Measurements from ENCODE around the gene THBD. TPM values are rescaled to one million over a fixed set of nuclear protein-coding genes. Genes with fewer than 3 reads are reported as not detected.

THBD gene
- total RNA-seq, 2 experiments from 2014 or later = not detected

GRCh38 chr20:23081263-23081819 lies 31.9 kb upstream of the THBD start:
- CTCF ChIA-PET = interaction anchor here (1.0 kb wide), 1 partner anchor 38 kb away, joined by 3 read pairs; no protein-coding TSS in a partner anchor
- DNase-seq = no peak
- no peaks in the 10 kb centered on the region for H3K9me3 Mint-ChIP-seq
- no peak overlapping the region for H3K4me3 Mint-ChIP-seq
- intact Hi-C loops (cut with micrococcal nuclease) = no loop called here
- H3K36me3 Mint-ChIP-seq = no peaks in the 10 kb centered on the region
- peaks cover 6% of the 10 kb centered on the region for H3K4me1 Mint-ChIP-seq (ENCODE audit: low read depth)
- H3K27ac Mint-ChIP-seq = no peak overlapping the region
- no peaks in the 10 kb centered on the region for H3K27me3 Mint-ChIP-seq
- POLR2A ChIA-PET = no interaction called here

- H3K36me3 Mint-ChIP-seq = no peaks in the 10 kb centered on the region
- no peak for DNase-seq
- intact Hi-C loops (cut with micrococcal nuclease) = no loop called here
- POLR2A ChIA-PET = no interaction called here
- no peaks in the 10 kb centered on the region for H3K27me3 Mint-ChIP-seq
- CTCF ChIA-PET = interaction anchor here (1.0 kb wide), 1 partner anchor 38 kb away, joined by 3 read pairs; no protein-coding TSS in a partner anchor
- H3K4me1 Mint-ChIP-seq (ENCODE audit: low read depth) = peaks cover 4% of the 10 kb centered on the region
- H3K4me3 Mint-ChIP-seq = no peak overlapping the region
- no peak overlapping the region for H3K27ac Mint-ChIP-seq
- no peaks in the 10 kb centered on the region for H3K9me3 Mint-ChIP-seq
Observed at GRCh38 chr20:23080521-23080920, 31.0 kb upstream of the THBD start.

- Mint-ChIP-seq H3K36me3 (no peaks in the 10 kb centered on the region), H3K9me3 (no peaks in the 10 kb centered on the region), H3K4me1 (ENCODE audit: low read depth) (peaks cover 4% of the 10 kb centered on the region), H3K4me3 (no peak overlapping the region), H3K27ac (no peak overlapping the region), H3K27me3 (no peaks in the 10 kb centered on the region)
- ChIA-PET POLR2A (no interaction called here), CTCF (no interaction called here)
- no peak for DNase-seq
- intact Hi-C loops (cut with micrococcal nuclease) = no loop called here
Observed at GRCh38 chr20:23079926-23080325, 30.5 kb upstream of the THBD start.

GRCh38 chr20:23079016-23079351 lies 29.5 kb upstream of the THBD start:
- CTCF ChIA-PET = no interaction called here
- POLR2A ChIA-PET = no interaction called here
- Mint-ChIP-seq H3K27ac (no peak overlapping the region), H3K9me3 (no peaks in the 10 kb centered on the region), H3K4me1 (ENCODE audit: low read depth) (peaks cover 3% of the 10 kb centered on the region), H3K4me3 (no peak overlapping the region), H3K27me3 (no peaks in the 10 kb centered on the region), H3K36me3 (no peaks in the 10 kb centered on the region)
- intact Hi-C loops (cut with micrococcal nuclease) = no loop called here
- no peak for DNase-seq

GRCh38 chr20:23078351-23079015 lies 29.0 kb upstream of the THBD start:
- POLR2A ChIA-PET = no interaction called here
- H3K27ac Mint-ChIP-seq = no peak overlapping the region

GRCh38 chr20:23077277-23077676 lies 27.8 kb upstream of the THBD start:
- Mint-ChIP-seq H3K4me1 (ENCODE audit: low read depth) (no peaks in the 10 kb centered on the region), H3K27me3 (no peaks in the 10 kb centered on the region), H3K9me3 (no peaks in the 10 kb centered on the region), H3K4me3 (no peak overlapping the region), H3K27ac (no peak overlapping the region), H3K36me3 (no peaks in the 10 kb centered on the region)
- ChIA-PET CTCF (no interaction called here), POLR2A (no interaction called here)
- DNase-seq = no peak
- intact Hi-C loops (cut with micrococcal nuclease) = no loop called here

More at GRCh38 chr20:23078351-23079015, 29.0 kb upstream of the THBD start:
- Mint-ChIP-seq H3K27me3 (no peaks in the 10 kb centered on the region), H3K36me3 (no peaks in the 10 kb centered on the region), H3K9me3 (no peaks in the 10 kb centered on the region), H3K4me3 (no peak overlapping the region), H3K4me1 (ENCODE audit: low read depth) (peaks cover 3% of the 10 kb centered on the region)
- CTCF ChIA-PET = no interaction called here
- intact Hi-C loops (cut with micrococcal nuclease) = no loop called here
- no peak for DNase-seq

- intact Hi-C loops (cut with micrococcal nuclease) = no loop called here
- ChIA-PET POLR2A (no interaction called here), CTCF (no interaction called here)
- H3K27ac Mint-ChIP-seq = no peak overlapping the region
- no peaks in the 10 kb centered on the region for H3K27me3 Mint-ChIP-seq
- H3K36me3 Mint-ChIP-seq = no peaks in the 10 kb centered on the region
- no peaks in the 10 kb centered on the region for H3K4me1 Mint-ChIP-seq (ENCODE audit: low read depth)
- DNase-seq = no peak
- H3K9me3 Mint-ChIP-seq = no peaks in the 10 kb centered on the region
- H3K4me3 Mint-ChIP-seq = no peak overlapping the region
Observed at GRCh38 chr20:23074052-23074451, 24.6 kb upstream of the THBD start.

GRCh38 chr20:23072892-23073586 lies 23.6 kb upstream of the THBD start:
- ChIA-PET POLR2A (no interaction called here), CTCF (no interaction called here)
- intact Hi-C loops (cut with micrococcal nuclease) = no loop called here
- Mint-ChIP-seq H3K9me3 (no peaks in the 10 kb centered on the region), H3K4me1 (ENCODE audit: low read depth) (no peaks in the 10 kb centered on the region), H3K36me3 (no peaks in the 10 kb centered on the region), H3K27ac (no peak overlapping the region), H3K27me3 (no peaks in the 10 kb centered on the region), H3K4me3 (no peak overlapping the region)
- DNase-seq = no peak

GRCh38 chr20:23071996-23072395 lies 22.5 kb upstream of the THBD start:
- POLR2A ChIA-PET = no interaction called here
- Mint-ChIP-seq H3K27me3 (no peaks in the 10 kb centered on the region), H3K9me3 (no peaks in the 10 kb centered on the region), H3K36me3 (no peaks in the 10 kb centered on the region), H3K4me3 (no peak overlapping the region), H3K4me1 (ENCODE audit: low read depth) (no peaks in the 10 kb centered on the region), H3K27ac (no peak overlapping the region)
- intact Hi-C loops (cut with micrococcal nuclease) = no loop called here
- no peak for DNase-seq
- CTCF ChIA-PET = no interaction called here

GRCh38 chr20:23071398-23071797 lies 21.9 kb upstream of the THBD start:
- POLR2A ChIA-PET = no interaction called here
- DNase-seq = no peak
- intact Hi-C loops (cut with micrococcal nuclease) = no loop called here

GRCh38 chr20:23069108-23069507 lies 19.6 kb upstream of the THBD start:
- intact Hi-C loops (cut with micrococcal nuclease) = no loop called here
- Mint-ChIP-seq H3K27me3 (peaks cover 4% of the 10 kb centered on the region), H3K9me3 (no peaks in the 10 kb centered on the region), H3K4me1 (ENCODE audit: low read depth) (no peaks in the 10 kb centered on the region), H3K4me3 (no peak overlapping the region), H3K27ac (no peak overlapping the region), H3K36me3 (no peaks in the 10 kb centered on the region)
- no peak for DNase-seq
- CTCF ChIA-PET = no interaction called here
- POLR2A ChIA-PET = no interaction called here

More at GRCh38 chr20:23071398-23071797, 21.9 kb upstream of the THBD start:
- Mint-ChIP-seq H3K27me3 (peaks cover 2% of the 10 kb centered on the region), H3K9me3 (no peaks in the 10 kb centered on the region), H3K36me3 (no peaks in the 10 kb centered on the region), H3K4me1 (ENCODE audit: low read depth) (no peaks in the 10 kb centered on the region), H3K4me3 (no peak overlapping the region), H3K27ac (no peak overlapping the region)
- CTCF ChIA-PET = no interaction called here

GRCh38 chr20:23068283-23068682 lies 18.8 kb upstream of the THBD start:
- H3K27me3 Mint-ChIP-seq = peaks cover 4% of the 10 kb centered on the region
- no peak for DNase-seq
- H3K27ac Mint-ChIP-seq = no peak overlapping the region
- no peak overlapping the region for H3K4me3 Mint-ChIP-seq
- ChIA-PET CTCF (no interaction called here), POLR2A (no interaction called here)
- H3K9me3 Mint-ChIP-seq = no peaks in the 10 kb centered on the region
- intact Hi-C loops (cut with micrococcal nuclease) = no loop called here
- no peaks in the 10 kb centered on the region for H3K4me1 Mint-ChIP-seq (ENCODE audit: low read depth)
- H3K36me3 Mint-ChIP-seq = no peaks in the 10 kb centered on the region

- Mint-ChIP-seq H3K4me1 (ENCODE audit: low read depth) (no peaks in the 10 kb centered on the region), H3K27ac (no peak overlapping the region), H3K36me3 (no peaks in the 10 kb centered on the region), H3K9me3 (no peaks in the 10 kb centered on the region), H3K27me3 (peaks cover 4% of the 10 kb centered on the region), H3K4me3 (no peak overlapping the region)
- ChIA-PET POLR2A (no interaction called here), CTCF (interaction anchor here (1.0 to 1.4 kb wide), 2 partner anchors 16 to 168 kb away, joined by 3 to 5 read pairs; no protein-coding TSS in a partner anchor)
- intact Hi-C loops (cut with micrococcal nuclease) = no loop called here
- no peak for DNase-seq
Observed at GRCh38 chr20:23066772-23067171, 17.3 kb upstream of the THBD start.

Measured in activated CD4-positive, alpha-beta memory T cell treated with anti-CD3 and anti-CD28 coated beads for 36 hours (primary cell).